Stimulated activated effector memory CD8-positive, alpha-beta T cell treated with anti-CD3 and anti-CD28 coated beads, Interleukin-12 subunit alpha, Interleukin-12 subunit beta, amount 100 ng/mL, for 72 hours (primary cell): ENCODE results near the gene NOP10.
"Not testable (repeated sequence)": the region's sequence is repeated elsewhere in the genome, so short reads cannot be mapped to it uniquely, and the experiment has no call there.

Source experiments
- ATAC-seq: fragments of 150-1000 bp; cut with Tn5 transposase; 2 replicates; pipeline ENCODE4 v1.10.0; 2021
- DNase-seq, 2 donors: peaks; one replicate each; pipeline ENCODE4 v3.0.0; 2021 to 2022; ENCODE audit warnings: low spot score in 2 of 2
- H3K27ac Mint-ChIP-seq: one replicate; pipeline ENCODE4 v1.8.0; 2022; ENCODE audit warnings: mild to moderate bottlenecking, mixed read lengths
- H3K36me3 Mint-ChIP-seq: one replicate; pipeline ENCODE4 v1.8.0; 2022; ENCODE audit warnings: mild to moderate bottlenecking, mixed read lengths
- H3K4me1 Mint-ChIP-seq: one replicate; pipeline ENCODE4 v1.8.0; 2022; ENCODE audit warnings: mixed read lengths
- H3K4me3 Mint-ChIP-seq: one replicate; pipeline ENCODE4 v1.8.0; 2022; ENCODE audit warnings: mild to moderate bottlenecking, mixed read lengths
- H3K9me3 Mint-ChIP-seq: one replicate; pipeline ENCODE4 v1.8.0; 2022; ENCODE audit warnings: mixed read lengths

The NOP10 gene

GRCh38 chr15:34347951-34348638 is 5.2 kb upstream of the NOP10 start:
- no peaks in the 10 kb centered on the region for H3K4me1 Mint-ChIP-seq
- DNase-seq (no peak), ATAC-seq (no peak)
- H3K4me3 Mint-ChIP-seq, result no peak overlapping the region
- H3K27ac Mint-ChIP-seq, result peak overlapping the region; percentile 45
- H3K9me3 Mint-ChIP-seq, result no peaks in the 10 kb centered on the region
- H3K36me3 Mint-ChIP-seq, result no peaks in the 10 kb centered on the region

GRCh38 chr15:34342213-34342736 is 661 bp downstream of the NOP10 start:
- not testable (repeated sequence) for H3K9me3 Mint-ChIP-seq, H3K4me3 Mint-ChIP-seq, ATAC-seq, DNase-seq, H3K27ac Mint-ChIP-seq
- Mint-ChIP-seq H3K36me3 (peaks cover 48% of the 10 kb centered on the region), H3K4me1 (peaks cover 12% of the 10 kb centered on the region)

DNA sequence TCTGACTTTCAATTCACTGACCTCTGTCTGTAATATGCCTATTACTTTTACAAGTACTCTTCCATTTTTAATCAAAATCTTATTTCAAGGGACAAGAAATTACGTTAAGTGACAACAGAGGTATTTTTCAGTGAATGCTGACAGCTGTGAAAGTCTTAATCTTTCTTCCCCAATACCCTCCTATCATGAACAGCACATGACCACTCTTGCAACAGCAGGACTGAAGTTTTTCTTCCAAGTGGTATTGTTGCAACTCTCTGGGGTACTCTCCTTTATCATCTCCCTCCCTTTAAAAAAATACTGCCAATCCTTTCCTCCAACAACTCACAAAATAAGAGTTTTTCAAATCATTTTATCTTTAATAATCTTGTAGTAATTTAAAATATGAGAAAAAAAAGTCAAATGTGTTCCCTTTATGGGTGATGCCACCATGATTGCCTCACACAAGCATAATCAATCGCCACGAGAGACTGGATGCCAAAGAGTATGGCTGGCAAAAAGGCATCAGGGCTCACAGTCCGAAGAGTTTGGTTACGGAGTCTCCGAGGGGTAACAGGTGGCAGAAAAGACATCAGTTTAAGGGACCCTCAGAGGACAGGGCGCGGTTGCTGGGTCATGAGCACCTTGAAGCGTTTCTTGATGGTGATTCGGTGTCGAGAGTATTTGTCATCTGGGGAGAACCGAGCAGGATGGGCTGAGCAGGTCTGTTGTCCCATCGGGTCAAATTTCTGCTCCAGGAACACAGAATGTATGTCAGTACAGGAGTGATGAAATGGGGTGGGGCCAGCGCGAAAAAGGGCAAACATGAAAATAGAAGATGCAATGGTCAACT is 1.3 kb downstream of the NOP10 start:
- Mint-ChIP-seq H3K4me1 (peaks cover 19% of the 10 kb centered on the region), H3K4me3 (no peak overlapping the region), H3K9me3 (no peaks in the 10 kb centered on the region), H3K27ac (no peak overlapping the region), H3K36me3 (peaks cover 55% of the 10 kb centered on the region)
- no peak for ATAC-seq
- no peak for DNase-seq

- Mint-ChIP-seq H3K9me3 (no peaks in the 10 kb centered on the region), H3K4me1 (peaks cover 32% of the 10 kb centered on the region), H3K4me3 (no peak overlapping the region), H3K27ac (no peak overlapping the region), H3K36me3 (peaks cover 58% of the 10 kb centered on the region)
- ATAC-seq, result no peak
- DNase-seq, result no peak
These were observed 3.0 kb downstream of the NOP10 start for GRCh38 chr15:34339946-34340345.

- Mint-ChIP-seq H3K27ac (no peak overlapping the region), H3K36me3 (peaks cover 58% of the 10 kb centered on the region), H3K4me3 (peak overlapping the region; percentile 96), H3K9me3 (no peaks in the 10 kb centered on the region), H3K4me1 (peaks cover 39% of the 10 kb centered on the region)
- no peak for ATAC-seq
- no peak for DNase-seq
These were observed 4.6 kb downstream of the NOP10 start for GRCh38 chr15:34338347-34338746.

DNA sequence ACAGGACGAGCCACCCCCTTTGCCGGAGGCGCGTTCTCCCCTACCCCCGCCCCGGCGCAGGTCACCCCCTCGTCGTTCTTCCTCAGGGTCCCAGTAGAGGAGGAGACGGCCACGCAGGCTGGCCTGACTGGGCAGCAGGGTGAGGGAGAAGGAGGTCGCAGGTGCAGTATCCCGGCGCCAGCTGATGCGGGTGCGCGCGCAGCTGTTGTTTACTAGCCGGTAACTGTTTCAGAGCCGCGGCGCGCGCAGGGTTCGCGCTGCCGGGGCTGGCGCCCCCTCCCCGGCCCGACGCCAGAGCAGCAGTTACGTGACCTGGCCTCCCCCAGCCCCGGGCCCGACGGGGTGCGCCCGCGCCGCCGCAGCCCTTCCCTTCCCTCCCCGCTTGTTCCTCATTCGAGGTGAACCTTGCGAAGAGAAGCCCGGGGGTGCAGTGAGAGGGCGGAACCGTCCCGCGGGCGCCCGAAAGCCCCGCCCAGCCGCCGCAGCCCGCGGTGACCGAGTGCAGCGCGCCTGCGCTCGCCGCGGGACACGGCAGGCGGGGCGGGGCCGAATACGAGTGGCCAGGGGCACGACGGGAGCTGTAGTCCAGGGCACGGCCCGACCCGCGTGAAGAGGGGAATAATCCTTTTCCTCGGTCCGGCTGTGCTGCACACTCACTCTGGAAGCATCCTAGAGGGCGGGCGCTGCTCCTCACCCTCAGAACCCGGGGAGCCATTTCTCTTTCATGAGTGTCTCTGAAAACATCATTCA is 5.2 kb downstream of the NOP10 start, which contains the start of gene SLC12A6:
Gene SLC12A6, minus strand, starts transcription at position 225 of the 750 bp plus-strand sequence. CDS start 1,101 bp downstream, outside the sequence.
- DNase-seq, result peak; percentile 85 to 94
- ATAC-seq, result peak; percentile 86
- H3K4me3 Mint-ChIP-seq, result peak within 1 kb of the TSS; percentile 96
- peaks cover 58% of the 10 kb centered on the region for H3K36me3 Mint-ChIP-seq
- peak within 1 kb of the TSS; percentile 95 for H3K27ac Mint-ChIP-seq
- peaks cover 39% of the 10 kb centered on the region for H3K4me1 Mint-ChIP-seq
- H3K9me3 Mint-ChIP-seq, result no peaks in the 10 kb centered on the region

DNA sequence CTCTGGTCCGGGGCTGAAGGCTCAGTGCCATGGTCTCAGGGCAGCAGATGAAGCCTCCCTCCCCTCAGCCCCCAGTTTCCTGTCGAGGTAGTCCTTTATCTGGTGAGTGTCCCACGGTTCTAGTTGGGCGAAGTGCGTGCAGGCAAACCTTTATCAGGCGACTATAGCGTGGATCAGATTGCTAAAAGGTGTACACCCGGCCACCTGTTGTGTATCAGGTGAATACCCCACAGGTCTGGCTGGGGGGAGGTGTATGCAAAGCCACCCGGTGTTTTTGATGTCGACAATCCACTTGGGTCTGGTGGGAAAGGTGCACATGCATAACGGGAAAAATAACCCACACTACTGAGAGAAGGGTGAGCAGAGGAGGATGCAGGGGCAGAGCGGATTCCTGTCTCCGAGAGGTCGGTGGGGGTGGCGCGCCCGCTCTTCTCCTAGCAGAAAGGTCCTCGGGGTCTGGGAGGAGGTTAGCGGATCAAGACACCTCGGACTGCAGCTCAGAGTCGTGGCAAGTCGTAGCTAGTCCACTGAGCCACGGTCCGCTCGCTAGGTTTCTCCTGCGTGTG is 5.9 kb downstream of the NOP10 start:
- ATAC-seq (peak; percentile 11), DNase-seq (no peak)
- Mint-ChIP-seq H3K4me1 (peaks cover 41% of the 10 kb centered on the region), H3K27ac (peak overlapping the region; percentile 95), H3K36me3 (peaks cover 56% of the 10 kb centered on the region), H3K4me3 (peak overlapping the region; percentile 96), H3K9me3 (no peaks in the 10 kb centered on the region)

GRCh38 chr15:34336231-34336990 is 6.5 kb downstream of the NOP10 start:
- ATAC-seq (no peak), DNase-seq (no peak)
- Mint-ChIP-seq H3K4me1 (peaks cover 41% of the 10 kb centered on the region), H3K36me3 (peaks cover 49% of the 10 kb centered on the region), H3K27ac (peak overlapping the region; percentile 95), H3K9me3 (no peaks in the 10 kb centered on the region), H3K4me3 (peak overlapping the region; percentile 96)

DNA sequence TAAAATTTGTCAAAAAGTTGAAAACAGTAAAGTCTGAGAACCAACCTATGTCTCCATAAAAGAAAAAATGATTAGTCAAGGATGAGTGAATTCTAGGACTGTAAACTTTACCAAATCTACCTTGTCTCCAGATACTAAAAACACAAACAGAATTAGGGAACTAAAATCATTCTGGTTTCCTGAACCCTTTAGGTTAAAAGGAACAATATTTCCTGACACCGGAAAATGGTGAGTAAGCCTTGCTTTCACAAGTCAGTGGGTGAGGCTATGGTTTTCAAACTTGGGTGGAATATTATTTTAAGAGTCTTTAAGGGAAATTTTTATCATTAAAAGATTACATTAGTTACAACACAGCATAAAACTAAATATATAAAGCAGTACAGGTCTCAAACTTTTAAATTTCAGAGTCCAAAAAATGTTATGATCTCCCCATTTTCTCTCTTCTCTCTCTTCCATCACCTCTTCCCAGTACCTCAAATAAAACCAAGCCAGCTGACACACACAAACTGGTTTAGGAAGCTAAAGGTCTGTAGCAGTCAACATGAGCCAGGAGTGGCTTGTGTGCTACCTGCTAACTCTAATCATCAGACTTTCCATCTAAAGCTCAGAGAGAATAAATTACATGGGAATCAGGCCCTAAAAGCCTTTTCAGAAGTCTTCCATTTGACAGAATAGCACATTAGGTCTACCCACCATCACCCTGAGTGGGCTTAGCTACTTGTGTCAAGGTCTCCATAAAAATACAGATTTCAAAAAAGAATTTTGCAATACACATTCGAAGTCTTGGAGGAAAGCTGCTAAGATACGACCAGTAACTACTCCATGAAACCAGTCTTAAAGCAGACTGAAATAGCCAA is 7.5 kb downstream of the NOP10 start:
- H3K36me3 Mint-ChIP-seq, result peaks cover 39% of the 10 kb centered on the region
- peak overlapping the region; percentile 96 for H3K4me3 Mint-ChIP-seq
- no peaks in the 10 kb centered on the region for H3K9me3 Mint-ChIP-seq
- peak overlapping the region; percentile 95 for H3K27ac Mint-ChIP-seq
- no peak for DNase-seq
- peaks cover 42% of the 10 kb centered on the region for H3K4me1 Mint-ChIP-seq
- no peak for ATAC-seq

DNA sequence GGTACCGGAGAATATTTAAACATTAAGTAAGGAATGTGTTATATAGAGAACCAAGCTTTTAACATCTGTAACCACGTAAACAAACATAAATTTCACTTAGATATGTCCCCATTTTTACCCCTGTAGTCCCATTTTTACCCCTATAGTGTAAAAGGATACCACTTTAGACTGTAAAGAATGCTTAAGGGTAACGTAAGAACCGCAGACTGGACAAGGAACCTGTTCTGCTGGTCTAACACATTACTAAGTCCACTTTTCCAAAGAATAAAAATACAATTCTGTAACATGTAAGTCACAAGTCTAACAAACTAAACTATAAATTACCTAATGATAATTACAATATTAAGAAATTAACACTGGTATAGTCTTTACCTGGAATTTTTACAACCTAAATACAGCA is 8.3 kb downstream of the NOP10 start:
- H3K36me3 Mint-ChIP-seq, result peaks cover 32% of the 10 kb centered on the region
- H3K9me3 Mint-ChIP-seq, result no peaks in the 10 kb centered on the region
- ATAC-seq (no peak), DNase-seq (no peak)
- H3K27ac Mint-ChIP-seq, result peak overlapping the region; percentile 95
- peaks cover 42% of the 10 kb centered on the region for H3K4me1 Mint-ChIP-seq
- peak overlapping the region; percentile 96 for H3K4me3 Mint-ChIP-seq

DNA sequence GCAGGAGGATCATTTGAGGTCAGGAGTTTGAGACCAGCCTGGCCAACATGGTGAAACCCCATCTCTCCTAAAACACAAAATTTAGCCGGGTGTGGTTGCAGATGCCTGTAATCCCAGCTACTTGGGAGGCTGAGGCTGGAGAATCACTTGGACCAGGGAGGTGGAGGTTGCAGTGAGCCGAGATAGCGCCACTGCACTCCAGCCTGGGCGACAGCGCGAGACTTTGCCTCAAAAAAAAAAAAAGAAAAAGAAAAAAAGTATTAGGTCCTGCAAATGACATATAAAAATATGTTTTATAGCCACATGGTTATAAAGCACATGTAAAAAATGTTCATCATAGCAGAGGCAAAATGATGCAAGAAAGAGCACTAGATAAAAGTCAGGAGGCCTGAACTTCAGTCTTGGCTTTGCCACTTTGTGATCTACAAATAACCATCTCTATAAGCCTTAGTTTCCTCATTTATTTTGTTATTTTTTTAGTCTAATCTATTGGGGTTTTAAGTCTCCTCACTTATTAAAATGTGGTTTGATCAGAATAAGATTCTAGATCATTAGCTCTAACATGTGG is 10.3 kb downstream of the NOP10 start:
- Mint-ChIP-seq H3K36me3 (peaks cover 12% of the 10 kb centered on the region), H3K9me3 (no peaks in the 10 kb centered on the region), H3K4me1 (peaks cover 51% of the 10 kb centered on the region), H3K27ac (no peak overlapping the region), H3K4me3 (peak overlapping the region; percentile 96)
- no peak for DNase-seq
- no peak for ATAC-seq

- H3K36me3 Mint-ChIP-seq, result peaks cover 5% of the 10 kb centered on the region
- DNase-seq, result no peak
- peak; percentile 82 for ATAC-seq
- no peaks in the 10 kb centered on the region for H3K9me3 Mint-ChIP-seq
- H3K4me3 Mint-ChIP-seq, result peak overlapping the region; percentile 13
- peaks cover 47% of the 10 kb centered on the region for H3K4me1 Mint-ChIP-seq
- peak overlapping the region; percentile 1 for H3K27ac Mint-ChIP-seq
These were observed 11.1 kb downstream of the NOP10 start for GRCh38 chr15:34331809-34332208.

DNA sequence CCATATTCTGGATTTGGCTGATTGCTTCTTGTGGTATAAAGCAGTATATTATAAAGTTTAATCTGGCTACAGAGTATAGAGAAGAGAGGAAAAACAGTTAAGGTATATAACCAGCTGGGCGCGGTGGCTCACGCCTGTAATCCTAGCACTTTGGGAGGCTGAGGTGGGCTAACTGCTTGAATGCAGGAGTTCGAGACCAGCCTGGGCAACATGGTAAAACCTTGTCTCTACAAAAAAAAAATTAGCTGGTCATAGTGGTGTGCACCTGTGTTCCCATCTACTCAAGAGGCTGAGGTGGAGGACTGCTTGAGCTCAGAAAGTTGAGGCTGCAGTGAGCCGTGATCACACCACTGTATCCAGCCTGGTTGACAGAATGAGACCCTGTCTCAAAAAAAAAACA is 12.7 kb downstream of the NOP10 start:
- Mint-ChIP-seq H3K4me1 (peaks cover 32% of the 10 kb centered on the region), H3K36me3 (no peaks in the 10 kb centered on the region), H3K27ac (peak overlapping the region; percentile 29), H3K9me3 (no peaks in the 10 kb centered on the region), H3K4me3 (no peak overlapping the region)
- DNase-seq (no peak), ATAC-seq (no peak)
